PFSK-1 (cell line): ENCODE data around the gene CTCF.
A peak's percentile ranks its signal among the peaks of the same experiment; 100 is the strongest.

Experiments
- FOXP2 ChIP-seq: optimal IDR thresholded peaks from 2 replicates; pipeline ENCODE3; 2011; ENCODE audit warnings: borderline replicate concordance, control low read depth, inconsistent platforms; ENCODE audit not compliant: insufficient read depth; ENCODE audit errors: extremely low read length, extremely low read depth
- POLR2AphosphoS5 ChIP-seq: IDR thresholded peaks from 2 replicates; pipeline ENCODE4 v1.6.1; 2012; ENCODE audit warnings: low read depth, mild to moderate bottlenecking, control low read depth, low read length, moderate library complexity
- SIN3A ChIP-seq: IDR thresholded peaks from 2 replicates; pipeline ENCODE4 v1.6.1; 2012; ENCODE audit warnings: mild to moderate bottlenecking, low read length, moderate library complexity, borderline replicate concordance; ENCODE audit not compliant: insufficient read depth
- TAF1 ChIP-seq: IDR thresholded peaks from 2 replicates; pipeline ENCODE4 v1.6.1; 2012; ENCODE audit warnings: low read length, control low read depth, borderline replicate concordance; ENCODE audit not compliant: insufficient read depth
- TF ChIP-seq, protein P1 (sequence below), 2 experiments: IDR thresholded peaks; 2 replicates each; pipeline versions ENCODE4 v1.6.1 to v1.8.0; 2011 to 2012; ENCODE audit warnings: low read depth in 2 of 2, low read length in 2 of 2, control low read depth in 1 of 2, inconsistent platforms in 1 of 2, mild to moderate bottlenecking in 1 of 2, moderate library complexity in 1 of 2; ENCODE audit not compliant: insufficient read depth in 1 of 2

CTCF gene

DNA sequence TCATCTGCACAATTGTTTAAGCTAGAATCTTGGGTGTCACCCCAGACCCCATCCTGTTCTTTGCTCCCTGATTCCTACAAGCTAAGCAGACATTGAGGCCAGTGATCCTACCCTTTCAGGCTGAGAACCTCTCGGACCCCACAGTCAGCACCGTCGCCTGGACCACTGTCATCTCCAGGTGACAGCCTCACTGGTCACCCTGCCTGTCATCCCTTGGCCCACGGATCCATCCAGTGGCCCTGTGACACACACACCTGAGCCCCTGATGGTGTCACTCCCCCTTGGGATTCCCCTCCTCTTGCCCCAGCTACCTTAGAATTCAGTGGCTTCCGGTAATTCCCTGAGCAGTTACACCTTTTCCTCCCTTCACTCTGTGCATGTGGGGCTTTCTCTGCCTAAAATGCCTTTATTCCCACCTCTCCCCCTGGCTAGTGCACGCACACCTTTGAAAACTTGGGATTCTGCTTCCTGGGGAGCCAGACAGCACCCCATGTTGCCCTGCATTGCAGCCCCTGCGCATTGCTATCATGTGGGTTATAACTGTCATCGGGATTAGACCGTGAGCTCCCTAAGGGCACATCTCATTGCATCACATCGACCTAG, 107.3 kb downstream of the CTCF start:
- TF ChIP-seq, protein P1, sequence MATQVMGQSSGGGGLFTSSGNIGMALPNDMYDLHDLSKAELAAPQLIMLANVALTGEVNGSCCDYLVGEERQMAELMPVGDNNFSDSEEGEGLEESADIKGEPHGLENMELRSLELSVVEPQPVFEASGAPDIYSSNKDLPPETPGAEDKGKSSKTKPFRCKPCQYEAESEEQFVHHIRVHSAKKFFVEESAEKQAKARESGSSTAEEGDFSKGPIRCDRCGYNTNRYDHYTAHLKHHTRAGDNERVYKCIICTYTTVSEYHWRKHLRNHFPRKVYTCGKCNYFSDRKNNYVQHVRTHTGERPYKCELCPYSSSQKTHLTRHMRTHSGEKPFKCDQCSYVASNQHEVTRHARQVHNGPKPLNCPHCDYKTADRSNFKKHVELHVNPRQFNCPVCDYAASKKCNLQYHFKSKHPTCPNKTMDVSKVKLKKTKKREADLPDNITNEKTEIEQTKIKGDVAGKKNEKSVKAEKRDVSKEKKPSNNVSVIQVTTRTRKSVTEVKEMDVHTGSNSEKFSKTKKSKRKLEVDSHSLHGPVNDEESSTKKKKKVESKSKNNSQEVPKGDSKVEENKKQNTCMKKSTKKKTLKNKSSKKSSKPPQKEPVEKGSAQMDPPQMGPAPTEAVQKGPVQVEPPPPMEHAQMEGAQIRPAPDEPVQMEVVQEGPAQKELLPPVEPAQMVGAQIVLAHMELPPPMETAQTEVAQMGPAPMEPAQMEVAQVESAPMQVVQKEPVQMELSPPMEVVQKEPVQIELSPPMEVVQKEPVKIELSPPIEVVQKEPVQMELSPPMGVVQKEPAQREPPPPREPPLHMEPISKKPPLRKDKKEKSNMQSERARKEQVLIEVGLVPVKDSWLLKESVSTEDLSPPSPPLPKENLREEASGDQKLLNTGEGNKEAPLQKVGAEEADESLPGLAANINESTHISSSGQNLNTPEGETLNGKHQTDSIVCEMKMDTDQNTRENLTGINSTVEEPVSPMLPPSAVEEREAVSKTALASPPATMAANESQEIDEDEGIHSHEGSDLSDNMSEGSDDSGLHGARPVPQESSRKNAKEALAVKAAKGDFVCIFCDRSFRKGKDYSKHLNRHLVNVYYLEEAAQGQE (IDR thresholded peaks at IDR 0.05; ENCODE audit: insufficient read depth in 1 of 2, low read depth in 2 of 2, low read length in 2 of 2), result no peak
- TF ChIP-seq SIN3A (no peak), TAF1 (no peak)

DNA sequence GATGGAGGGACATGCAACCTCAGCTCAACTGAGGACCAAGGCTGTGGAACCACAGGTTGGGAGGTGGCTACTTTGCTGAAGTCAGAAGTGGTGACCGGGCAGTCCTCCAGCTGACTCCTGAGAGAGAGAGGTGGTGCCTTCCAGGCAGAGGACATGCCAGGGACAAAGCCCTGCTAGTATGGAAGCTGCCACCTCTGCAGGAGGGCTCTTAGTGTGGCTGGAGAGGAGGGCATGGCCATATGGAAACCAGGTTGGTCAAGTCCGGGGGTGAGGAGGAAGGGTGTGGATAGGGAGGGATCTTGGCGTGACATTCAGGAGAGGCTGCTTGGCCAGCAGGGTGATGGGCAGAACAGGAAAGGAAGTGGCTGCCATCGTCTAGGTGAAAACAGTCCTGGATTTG, 110.0 kb downstream of the CTCF start:
- TF ChIP-seq POLR2AphosphoS5, result no peak
- TF ChIP-seq, protein P1 (IDR thresholded peaks at IDR 0.05; ENCODE audit: insufficient read depth in 1 of 2, low read depth in 2 of 2, low read length in 2 of 2), result no peak
- no peak for TF ChIP-seq FOXP2
- no peak for TF ChIP-seq SIN3A
- TF ChIP-seq TAF1, result no peak

DNA sequence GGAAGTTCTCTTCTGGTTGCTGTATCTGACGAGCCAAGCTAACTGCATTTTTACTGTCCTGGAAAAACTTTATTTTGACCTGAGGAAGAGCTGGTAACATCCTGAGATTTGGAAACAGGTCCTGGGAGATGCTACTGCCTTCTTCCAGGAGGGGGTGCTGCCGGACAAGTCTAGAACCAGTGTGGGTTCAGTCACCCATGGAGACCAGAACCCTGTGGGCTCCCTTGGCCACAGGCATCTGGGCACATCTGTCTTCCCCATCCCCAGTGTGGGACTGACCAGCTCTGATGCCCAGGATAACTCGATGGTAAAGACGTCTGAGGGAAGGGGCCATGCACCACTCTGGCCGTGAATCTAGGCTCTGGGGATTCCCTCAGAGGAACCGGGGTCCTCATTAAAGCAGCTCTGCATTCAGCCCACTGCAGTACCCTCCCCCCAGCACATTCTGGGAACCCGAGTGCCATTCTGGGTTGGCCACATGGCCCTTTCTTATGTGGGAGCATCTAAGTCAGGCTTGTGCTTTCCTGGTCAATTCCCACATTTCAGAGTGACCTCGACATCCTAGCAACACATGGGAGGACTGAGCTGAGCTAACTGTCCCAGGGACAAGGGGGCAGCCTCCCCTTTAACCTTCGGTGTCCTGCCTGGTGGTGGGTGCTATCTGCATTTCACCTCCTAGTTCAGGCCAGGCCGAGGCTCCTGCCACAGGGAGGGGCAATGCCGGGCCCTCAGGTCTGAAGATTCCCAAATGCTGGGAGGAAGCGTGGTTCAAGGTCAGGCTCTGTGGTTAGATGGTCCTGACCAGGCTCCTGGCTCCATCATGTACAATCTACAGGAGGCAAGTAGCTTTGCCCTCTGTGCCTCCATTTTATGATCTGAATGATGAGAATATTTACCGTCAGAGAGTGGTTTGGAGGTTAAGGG, 110.7 kb downstream of the CTCF start:
- TF ChIP-seq, protein P1 (IDR thresholded peaks at IDR 0.05; ENCODE audit: insufficient read depth in 1 of 2, low read depth in 2 of 2, low read length in 2 of 2), result no peak
- TF ChIP-seq SIN3A (no peak), POLR2AphosphoS5 (no peak), TAF1 (no peak), FOXP2 (no peak)

DNA sequence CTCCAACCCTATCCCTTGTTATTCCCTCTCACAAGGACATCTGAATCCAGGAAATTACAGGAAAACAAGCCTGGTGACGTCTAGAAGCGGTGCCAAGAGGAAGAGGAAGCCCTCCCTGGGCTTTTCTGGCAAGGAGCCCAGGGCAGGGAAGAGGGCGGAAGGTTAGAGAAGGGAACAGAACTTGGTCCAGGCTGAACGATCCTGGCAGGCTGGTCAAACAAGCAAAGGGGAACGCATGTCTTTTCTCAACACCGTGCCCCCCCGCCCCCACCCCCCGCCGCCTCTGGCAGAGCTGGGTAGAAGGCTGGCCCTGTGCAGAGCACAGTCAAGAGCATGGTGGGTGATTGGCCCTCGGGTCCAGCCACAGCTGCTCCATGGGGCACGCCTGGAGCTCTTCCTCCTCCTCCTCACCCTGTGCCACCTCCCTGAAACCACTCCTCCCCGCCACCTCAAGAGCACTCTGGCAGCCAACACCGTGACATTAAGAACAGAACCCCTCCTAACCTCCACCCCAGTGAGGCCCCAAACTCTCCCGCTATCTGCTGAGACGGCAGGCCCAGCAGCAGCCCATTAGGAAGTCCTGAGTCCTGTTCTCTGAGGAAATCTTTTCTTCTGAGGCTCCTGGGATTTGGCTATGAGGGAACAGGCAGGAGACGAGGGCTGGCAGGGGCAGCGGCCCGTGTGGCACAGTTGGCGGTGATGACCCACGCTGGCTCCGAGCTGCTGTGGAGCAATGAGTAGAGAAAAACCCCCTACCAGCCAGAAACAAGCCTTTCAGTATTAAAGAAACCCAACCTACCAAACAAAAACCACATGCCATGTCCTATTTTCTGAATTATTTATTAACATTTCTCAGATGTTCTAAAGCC, 111.6 kb downstream of the CTCF start:
- TF ChIP-seq SIN3A, result 0 out of 2 replicates have a peak, but pooled peaks have one; percentile 34
- no peak for TF ChIP-seq POLR2AphosphoS5

DNA sequence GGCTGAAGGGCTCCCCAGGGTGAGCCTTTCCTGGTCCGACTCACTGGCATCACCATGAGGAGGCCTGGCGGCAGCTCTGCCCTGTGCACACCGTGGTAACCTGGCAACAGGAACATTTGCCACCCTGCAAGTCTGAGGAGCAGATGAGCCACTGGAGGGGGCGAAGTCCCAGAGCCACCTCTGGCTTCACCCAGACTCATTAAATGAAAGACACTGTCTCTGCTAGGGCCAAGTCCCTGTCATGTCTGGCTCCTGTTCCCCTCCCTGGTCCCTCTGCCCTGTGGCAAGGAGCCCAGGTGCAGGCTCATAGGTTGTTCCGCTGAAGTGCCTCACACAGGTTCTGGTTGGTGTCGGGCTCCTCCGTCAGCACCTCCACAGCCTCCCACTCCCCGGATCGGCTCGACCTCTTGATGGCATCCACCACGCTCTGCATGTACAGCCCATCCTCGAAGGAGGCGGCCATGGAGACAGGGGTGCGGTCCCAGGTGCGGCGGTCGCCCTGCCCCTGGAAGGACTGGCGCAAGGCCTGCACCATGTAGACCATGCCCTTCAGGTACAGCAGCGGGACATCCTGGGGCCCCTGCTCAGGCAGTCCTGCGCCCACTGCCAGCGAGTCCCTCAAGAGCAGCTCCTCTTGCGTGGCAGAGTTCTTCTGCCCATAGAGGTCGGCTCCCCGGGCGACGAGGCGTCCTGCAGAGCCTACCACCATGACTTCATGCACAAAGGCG, 112.7 kb downstream of the CTCF start:
- no peak for TF ChIP-seq POLR2AphosphoS5
- TF ChIP-seq, protein P1 (IDR thresholded peaks at IDR 0.05; ENCODE audit: insufficient read depth in 1 of 2, low read depth in 2 of 2, low read length in 2 of 2), result no peak
- TF ChIP-seq TAF1, result no peak
